Stimulated activated memory B cell treated with anti-CD40 and anti-IgM and Interleukin-4, amounts not matched to agents 10 μg/mL and 1 μg/mL and 100 μg/mL, for 72 hours (primary cell): ENCODE data around the gene CREB5.
A peak's percentile ranks its signal among the peaks of the same experiment; 100 is the strongest.
"Not testable (repeated sequence)": the region's sequence is repeated elsewhere in the genome, so short reads cannot be mapped to it uniquely, and the experiment has no call there.

ENCODE experiments used
- ATAC-seq: fragments of 150-1000 bp; cut with Tn5 transposase; 2 replicates; pipeline ENCODE4 v1.10.0; 2021
- H3K27ac Mint-ChIP-seq: one replicate; pipeline ENCODE4 v1.8.0; 2022; ENCODE audit warnings: mild to moderate bottlenecking, mixed read lengths
- H3K27me3 Mint-ChIP-seq: one replicate; pipeline ENCODE4 v1.8.0; 2022; ENCODE audit warnings: mixed read lengths
- H3K36me3 Mint-ChIP-seq: one replicate; pipeline ENCODE4 v1.8.0; 2022; ENCODE audit warnings: mixed read lengths
- H3K4me1 Mint-ChIP-seq: one replicate; pipeline ENCODE4 v1.8.0; 2022; ENCODE audit warnings: mixed read lengths
- H3K4me3 Mint-ChIP-seq: one replicate; pipeline ENCODE4 v1.8.0; 2022; ENCODE audit warnings: mild to moderate bottlenecking, moderate library complexity, mixed read lengths
- H3K9me3 Mint-ChIP-seq: one replicate; pipeline ENCODE4 v1.8.0; 2022; ENCODE audit warnings: mixed read lengths

The CREB5 gene

DNA sequence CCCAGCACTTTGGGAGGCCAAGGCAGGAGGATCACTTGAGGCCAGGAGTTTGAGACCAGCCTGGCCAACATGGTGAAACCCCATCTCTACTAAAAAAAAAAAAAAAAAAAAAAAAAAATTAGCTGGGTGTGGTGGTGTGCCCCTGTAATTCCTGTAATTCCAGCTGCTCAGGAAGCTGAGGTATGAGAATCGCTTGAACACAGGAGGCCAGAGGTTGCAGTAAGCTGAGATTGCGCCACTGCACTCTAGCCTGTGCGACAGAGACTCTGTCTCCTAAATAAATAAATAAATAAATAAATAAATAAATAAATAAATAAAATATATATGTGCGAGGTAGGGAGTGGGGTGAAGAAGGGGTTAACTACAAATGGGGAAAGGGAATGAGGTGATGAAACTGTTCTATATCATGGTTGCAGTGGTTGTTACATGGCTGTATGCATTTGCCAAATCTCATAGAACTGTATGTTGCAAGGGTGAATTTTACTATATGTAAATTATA is 199.1 kb downstream of the CREB5 start:
- H3K9me3 Mint-ChIP-seq, H3K4me3 Mint-ChIP-seq, H3K4me1 Mint-ChIP-seq, H3K27ac Mint-ChIP-seq, ATAC-seq, H3K36me3 Mint-ChIP-seq: not testable (repeated sequence)
- peaks cover 27% of the 10 kb centered on the region for H3K27me3 Mint-ChIP-seq

GRCh38 chr7:28613262-28613661 is 200.9 kb downstream of the CREB5 start:
- Mint-ChIP-seq H3K27me3 (peaks cover 19% of the 10 kb centered on the region), H3K4me3 (no peak overlapping the region), H3K27ac (no peak overlapping the region), H3K36me3 (no peaks in the 10 kb centered on the region), H3K9me3 (no peaks in the 10 kb centered on the region), H3K4me1 (no peaks in the 10 kb centered on the region)
- no peak for ATAC-seq

- no peak overlapping the region for H3K27ac Mint-ChIP-seq
- no peaks in the 10 kb centered on the region for H3K36me3 Mint-ChIP-seq
Observed at GRCh38 chr7:28615091-28615490, 202.8 kb downstream of the CREB5 start.

DNA sequence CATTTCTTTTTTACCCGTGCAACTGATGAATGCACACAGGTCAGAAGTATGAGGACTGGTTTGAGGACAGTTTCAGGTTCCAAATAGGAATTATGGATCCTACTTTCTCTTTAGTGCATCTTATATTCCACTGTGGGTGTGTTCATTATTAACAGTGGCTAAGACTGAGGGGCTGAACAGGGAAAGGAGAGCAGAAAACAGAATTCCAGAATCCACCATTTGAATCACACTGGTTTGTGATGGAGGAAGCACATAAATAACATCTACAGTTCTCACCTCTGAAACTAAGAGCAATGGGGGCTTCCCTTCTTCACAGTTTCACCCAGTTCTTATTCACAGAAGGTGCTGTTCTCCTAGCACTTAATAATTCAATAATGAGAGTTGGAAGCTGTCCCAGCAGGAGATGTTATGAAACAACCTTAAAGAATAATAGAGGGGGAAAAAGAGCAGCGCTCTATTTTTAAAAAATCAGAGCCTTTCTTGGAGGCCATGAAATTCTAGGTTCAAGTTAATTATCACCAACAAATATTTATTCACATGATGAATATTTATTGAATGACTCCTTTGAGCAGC is 205.1 kb downstream of the CREB5 start:
- Mint-ChIP-seq H3K36me3 (no peaks in the 10 kb centered on the region), H3K27me3 (no peaks in the 10 kb centered on the region), H3K4me3 (no peak overlapping the region), H3K9me3 (no peaks in the 10 kb centered on the region), H3K4me1 (no peaks in the 10 kb centered on the region), H3K27ac (no peak overlapping the region)
- no peak for ATAC-seq

More at GRCh38 chr7:28615091-28615490, 202.8 kb downstream of the CREB5 start:
- peaks cover 9% of the 10 kb centered on the region for H3K27me3 Mint-ChIP-seq
- no peaks in the 10 kb centered on the region for H3K4me1 Mint-ChIP-seq
- no peak overlapping the region for H3K4me3 Mint-ChIP-seq
- no peak for ATAC-seq
- H3K9me3 Mint-ChIP-seq = no peaks in the 10 kb centered on the region

- peak; percentile 36 for ATAC-seq
- no peak overlapping the region for H3K27ac Mint-ChIP-seq
- no peaks in the 10 kb centered on the region for H3K27me3 Mint-ChIP-seq
- no peaks in the 10 kb centered on the region for H3K36me3 Mint-ChIP-seq
- no peaks in the 10 kb centered on the region for H3K9me3 Mint-ChIP-seq
- H3K4me3 Mint-ChIP-seq = no peak overlapping the region
- no peaks in the 10 kb centered on the region for H3K4me1 Mint-ChIP-seq
Observed at GRCh38 chr7:28618383-28618782, 206.1 kb downstream of the CREB5 start.

GRCh38 chr7:28619256-28619655 is 206.9 kb downstream of the CREB5 start:
- Mint-ChIP-seq H3K4me3 (no peak overlapping the region), H3K36me3 (no peaks in the 10 kb centered on the region), H3K4me1 (no peaks in the 10 kb centered on the region), H3K27ac (no peak overlapping the region), H3K9me3 (no peaks in the 10 kb centered on the region), H3K27me3 (no peaks in the 10 kb centered on the region)
- ATAC-seq = no peak

DNA sequence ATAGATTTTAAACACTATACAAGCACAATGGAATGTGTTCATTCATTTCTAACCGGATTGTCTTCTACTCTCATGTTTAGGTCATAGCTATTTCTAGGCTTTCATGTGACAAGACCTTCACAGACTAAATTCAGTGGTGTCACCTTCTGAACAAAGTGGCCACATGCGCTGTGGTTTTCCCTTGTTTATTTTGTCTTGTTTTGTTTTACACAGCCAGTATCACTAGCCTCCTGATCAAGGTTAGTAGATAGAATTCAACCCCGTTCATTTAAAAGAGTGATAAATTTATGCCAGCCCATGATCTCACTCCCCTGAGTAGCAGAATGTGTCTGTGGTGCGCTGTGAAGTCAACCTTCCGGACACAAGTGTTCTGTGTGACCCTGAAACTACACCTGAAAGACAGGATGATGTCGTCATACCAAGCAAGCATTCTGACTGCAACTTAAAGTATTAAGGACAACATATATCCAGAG is 209.1 kb downstream of the CREB5 start:
- no peak overlapping the region for H3K27ac Mint-ChIP-seq
- no peaks in the 10 kb centered on the region for H3K27me3 Mint-ChIP-seq
- no peak overlapping the region for H3K4me3 Mint-ChIP-seq
- H3K4me1 Mint-ChIP-seq = no peaks in the 10 kb centered on the region
- no peak for ATAC-seq
- H3K36me3 Mint-ChIP-seq = no peaks in the 10 kb centered on the region
- H3K9me3 Mint-ChIP-seq = no peaks in the 10 kb centered on the region

DNA sequence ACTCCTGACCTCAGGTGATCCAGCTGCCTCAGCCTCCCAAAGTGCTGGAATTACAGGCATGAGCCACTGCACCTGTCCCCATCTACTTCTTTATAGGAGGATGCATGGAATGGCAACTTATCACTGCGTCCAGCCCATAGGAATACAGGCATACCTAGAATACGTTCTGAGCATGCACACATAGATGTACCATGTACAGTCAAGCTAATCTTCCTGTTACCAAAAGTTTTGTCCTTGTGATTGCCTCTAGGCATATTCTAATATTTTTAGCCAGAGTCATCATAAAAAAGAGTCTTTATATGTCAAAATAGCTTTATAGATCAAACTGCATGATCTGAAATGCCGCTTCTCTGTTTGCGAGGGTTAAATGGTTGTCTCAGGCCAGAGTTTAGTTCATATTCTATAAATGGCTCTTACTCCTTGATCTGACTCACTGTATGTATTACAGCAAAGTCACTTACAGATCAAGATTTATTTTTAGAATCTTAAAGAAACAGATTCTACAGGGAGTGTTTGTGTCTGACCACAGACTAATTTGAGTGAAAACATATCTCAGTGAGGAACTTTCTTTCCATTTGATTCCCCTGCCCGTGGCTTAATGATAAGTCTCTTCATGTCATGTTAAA is 210.9 kb downstream of the CREB5 start:
- no peaks in the 10 kb centered on the region for H3K9me3 Mint-ChIP-seq
- H3K4me3 Mint-ChIP-seq = no peak overlapping the region
- peaks cover 7% of the 10 kb centered on the region for H3K27me3 Mint-ChIP-seq
- no peak overlapping the region for H3K27ac Mint-ChIP-seq
- no peaks in the 10 kb centered on the region for H3K4me1 Mint-ChIP-seq
- ATAC-seq = no peak
- no peaks in the 10 kb centered on the region for H3K36me3 Mint-ChIP-seq

DNA sequence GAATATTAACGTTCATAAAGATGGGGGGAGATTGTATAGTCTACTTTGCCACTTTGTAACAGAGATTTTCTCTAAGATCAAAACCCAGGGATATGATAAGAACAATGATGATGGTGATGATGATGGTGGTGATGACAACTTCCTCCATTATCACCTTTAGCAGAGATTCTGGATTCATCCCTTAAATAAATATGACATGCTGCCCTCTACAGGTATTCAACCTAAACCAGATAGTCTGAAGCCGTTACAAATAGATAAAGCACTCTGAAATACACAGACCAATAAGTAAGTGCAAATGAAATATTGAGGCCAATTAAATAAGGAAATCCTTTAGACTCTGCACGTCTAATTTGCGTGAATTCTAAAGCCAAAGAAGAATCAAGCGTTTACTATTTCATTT is 211.5 kb downstream of the CREB5 start:
- H3K27ac Mint-ChIP-seq = no peak overlapping the region
- no peak for ATAC-seq
- no peaks in the 10 kb centered on the region for H3K9me3 Mint-ChIP-seq
- H3K4me3 Mint-ChIP-seq = no peak overlapping the region
- H3K36me3 Mint-ChIP-seq = no peaks in the 10 kb centered on the region
- peaks cover 13% of the 10 kb centered on the region for H3K27me3 Mint-ChIP-seq
- no peaks in the 10 kb centered on the region for H3K4me1 Mint-ChIP-seq

- H3K27ac Mint-ChIP-seq = no peak overlapping the region
- peaks cover 13% of the 10 kb centered on the region for H3K27me3 Mint-ChIP-seq
- H3K36me3 Mint-ChIP-seq = no peaks in the 10 kb centered on the region
- ATAC-seq = no peak
- no peak overlapping the region for H3K4me3 Mint-ChIP-seq
- no peaks in the 10 kb centered on the region for H3K4me1 Mint-ChIP-seq
- H3K9me3 Mint-ChIP-seq = no peaks in the 10 kb centered on the region
Observed at GRCh38 chr7:28625432-28625831, 213.1 kb downstream of the CREB5 start.

- H3K27ac Mint-ChIP-seq = no peak overlapping the region
- no peaks in the 10 kb centered on the region for H3K9me3 Mint-ChIP-seq
- no peak for ATAC-seq
- H3K4me1 Mint-ChIP-seq = no peaks in the 10 kb centered on the region
- H3K4me3 Mint-ChIP-seq = no peak overlapping the region
- no peaks in the 10 kb centered on the region for H3K36me3 Mint-ChIP-seq
- H3K27me3 Mint-ChIP-seq = peaks cover 14% of the 10 kb centered on the region
Observed at GRCh38 chr7:28626221-28626620, 213.9 kb downstream of the CREB5 start.

GRCh38 chr7:28626624-28627262 is 214.4 kb downstream of the CREB5 start:
- peaks cover 19% of the 10 kb centered on the region for H3K27me3 Mint-ChIP-seq
- H3K9me3 Mint-ChIP-seq = no peaks in the 10 kb centered on the region
- no peak overlapping the region for H3K4me3 Mint-ChIP-seq
- H3K4me1 Mint-ChIP-seq = no peaks in the 10 kb centered on the region
- no peaks in the 10 kb centered on the region for H3K36me3 Mint-ChIP-seq
- ATAC-seq = peak; percentile 45
- H3K27ac Mint-ChIP-seq = no peak overlapping the region

DNA sequence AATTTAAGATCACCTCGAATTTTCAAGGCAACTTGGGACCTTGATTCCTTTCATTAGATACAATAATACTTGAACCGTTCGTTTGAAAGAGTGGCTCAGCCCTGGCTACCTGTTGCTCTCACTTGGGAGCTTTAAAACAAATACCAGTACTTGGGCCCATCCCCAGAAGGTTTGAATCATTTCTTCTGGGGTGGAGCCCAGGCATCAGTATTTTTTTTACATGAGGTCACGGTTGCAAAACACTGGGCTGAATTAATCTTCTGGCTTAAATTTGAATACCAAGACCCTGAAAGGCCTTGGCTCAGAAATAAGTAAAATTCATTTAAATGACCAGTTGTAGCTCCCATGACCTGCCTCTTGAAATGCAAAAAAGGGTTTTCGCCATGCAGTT is 214.9 kb downstream of the CREB5 start:
- Mint-ChIP-seq H3K4me3 (no peak overlapping the region), H3K27me3 (peaks cover 24% of the 10 kb centered on the region), H3K27ac (no peak overlapping the region), H3K36me3 (no peaks in the 10 kb centered on the region), H3K9me3 (no peaks in the 10 kb centered on the region), H3K4me1 (no peaks in the 10 kb centered on the region)
- ATAC-seq = no peak

GRCh38 chr7:28627896-28628295 is 215.6 kb downstream of the CREB5 start:
- peaks cover 31% of the 10 kb centered on the region for H3K27me3 Mint-ChIP-seq

GRCh38 chr7:28629216-28629842 is 217.0 kb downstream of the CREB5 start:
- no peak overlapping the region for H3K4me3 Mint-ChIP-seq

More at GRCh38 chr7:28627896-28628295, 215.6 kb downstream of the CREB5 start:
- no peaks in the 10 kb centered on the region for H3K9me3 Mint-ChIP-seq
- no peaks in the 10 kb centered on the region for H3K36me3 Mint-ChIP-seq
- no peaks in the 10 kb centered on the region for H3K4me1 Mint-ChIP-seq
- H3K27ac Mint-ChIP-seq = no peak overlapping the region
- no peak overlapping the region for H3K4me3 Mint-ChIP-seq
- no peak for ATAC-seq

More at GRCh38 chr7:28629216-28629842, 217.0 kb downstream of the CREB5 start:
- no peak for ATAC-seq
- Mint-ChIP-seq H3K27ac (no peak overlapping the region), H3K9me3 (no peaks in the 10 kb centered on the region), H3K36me3 (no peaks in the 10 kb centered on the region), H3K4me1 (no peaks in the 10 kb centered on the region), H3K27me3 (peaks cover 31% of the 10 kb centered on the region)
